Measurements from ENCODE around the gene MPDU1.
A peak's percentile ranks its signal among the peaks of the same experiment; 100 is the strongest.

Gene MPDU1

DNA sequence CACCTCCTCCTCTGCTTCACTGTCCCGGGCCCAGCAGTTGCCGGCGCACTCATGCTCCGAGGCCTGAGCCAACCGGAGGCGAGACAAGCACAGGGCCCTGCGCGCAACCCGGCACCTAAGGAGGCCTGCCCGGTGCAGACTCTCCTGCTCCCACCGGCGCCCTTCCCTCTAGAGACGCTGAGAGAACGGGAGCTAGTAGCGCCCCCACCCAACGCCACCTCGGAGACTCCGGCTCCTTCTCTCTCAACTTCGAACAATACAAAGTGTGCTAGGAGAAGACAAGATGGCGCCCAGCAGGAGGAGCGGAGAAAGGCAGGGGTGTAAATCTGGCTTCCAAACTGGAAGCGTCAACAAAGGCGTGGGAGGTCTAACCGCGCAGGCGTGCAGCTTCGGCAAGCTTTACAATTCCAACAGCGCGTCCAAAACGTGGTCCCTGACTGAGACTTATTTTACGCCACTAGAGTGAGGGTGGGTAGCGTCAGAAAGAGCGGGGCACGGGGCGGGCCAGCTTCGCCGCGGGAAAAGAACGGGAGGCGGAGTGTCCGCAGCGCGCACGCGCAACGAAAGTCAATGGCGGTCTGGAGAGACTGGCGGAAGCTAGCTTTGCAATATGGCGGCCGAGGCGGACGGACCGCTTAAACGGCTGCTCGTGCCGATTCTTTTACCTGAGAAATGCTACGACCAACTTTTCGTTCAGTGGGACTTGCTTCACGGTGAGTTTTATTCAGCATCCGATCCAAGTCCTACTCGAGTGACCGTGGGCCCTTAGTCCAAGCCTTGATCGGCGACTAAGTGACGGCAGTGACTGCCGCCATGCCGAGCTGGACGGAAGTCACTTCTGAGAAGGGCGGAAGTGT lies at the start of gene MPDU1:
Gene MPDU1, plus strand, starts transcription at position 600 of the 857 bp plus-strand sequence. Its CDS starts 11 bp downstream, at position 611.
- peak within 1 kb of the TSS; percentile 81 for H3K4me3 ChIP-seq (ENCODE audit: low read depth, low read length)
- POLR2A ChIA-PET: interaction anchor here (0.6 to 3.6 kb wide), 6 partner anchors 9 to 103 kb away, joined by 4 to 45 read pairs (median 6); partner anchors contain the start of genes POLR2A, TP53 and WRAP53
- DNase-seq (ENCODE audit: low read depth, low spot score): peak; percentile 73
- CTCF ChIA-PET: interaction anchor here (1.0 to 5.1 kb wide), 4 partner anchors 23 to 303 kb away, joined by 3 to 57 read pairs (median 19); partner anchors contain the start of genes SENP3, TP53 and WRAP53
- TF ChIP-seq, protein P1, sequence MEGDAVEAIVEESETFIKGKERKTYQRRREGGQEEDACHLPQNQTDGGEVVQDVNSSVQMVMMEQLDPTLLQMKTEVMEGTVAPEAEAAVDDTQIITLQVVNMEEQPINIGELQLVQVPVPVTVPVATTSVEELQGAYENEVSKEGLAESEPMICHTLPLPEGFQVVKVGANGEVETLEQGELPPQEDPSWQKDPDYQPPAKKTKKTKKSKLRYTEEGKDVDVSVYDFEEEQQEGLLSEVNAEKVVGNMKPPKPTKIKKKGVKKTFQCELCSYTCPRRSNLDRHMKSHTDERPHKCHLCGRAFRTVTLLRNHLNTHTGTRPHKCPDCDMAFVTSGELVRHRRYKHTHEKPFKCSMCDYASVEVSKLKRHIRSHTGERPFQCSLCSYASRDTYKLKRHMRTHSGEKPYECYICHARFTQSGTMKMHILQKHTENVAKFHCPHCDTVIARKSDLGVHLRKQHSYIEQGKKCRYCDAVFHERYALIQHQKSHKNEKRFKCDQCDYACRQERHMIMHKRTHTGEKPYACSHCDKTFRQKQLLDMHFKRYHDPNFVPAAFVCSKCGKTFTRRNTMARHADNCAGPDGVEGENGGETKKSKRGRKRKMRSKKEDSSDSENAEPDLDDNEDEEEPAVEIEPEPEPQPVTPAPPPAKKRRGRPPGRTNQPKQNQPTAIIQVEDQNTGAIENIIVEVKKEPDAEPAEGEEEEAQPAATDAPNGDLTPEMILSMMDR (IDR thresholded peaks at IDR 0.05; ENCODE audit: insufficient read depth, low read length, missing control alignments): no peak

DNA sequence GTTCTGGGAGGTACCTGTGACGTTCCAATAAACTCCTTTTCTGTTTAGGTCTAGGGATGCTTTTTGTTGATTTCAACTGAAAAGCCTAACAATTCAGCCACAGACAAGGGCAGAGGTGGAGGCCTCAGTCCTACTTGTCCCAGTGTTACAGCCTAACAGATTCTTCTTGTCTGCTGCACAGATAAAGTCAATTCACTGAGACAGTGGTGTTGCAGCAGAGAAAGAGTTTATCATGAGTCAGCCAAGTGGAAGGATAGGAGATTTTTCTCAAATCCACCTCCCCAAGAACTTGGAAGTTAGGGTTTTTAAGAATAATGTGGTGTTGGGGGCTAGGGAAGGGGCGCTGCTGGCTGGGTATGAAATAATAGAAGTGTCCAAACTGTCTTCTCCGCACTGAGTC lies 45.6 kb upstream of the MPDU1 start:
- H3K4me3 ChIP-seq (ENCODE audit: low read depth, low read length): no peak overlapping the region
- ChIA-PET POLR2A (no interaction called here), CTCF (interaction anchor here (1.5 to 2.3 kb wide), 2 partner anchors 23 to 24 kb away, joined by 4 to 16 read pairs; partner anchors contain the start of gene SENP3)
- DNase-seq (ENCODE audit: low read depth, low spot score): no peak
- TF ChIP-seq, protein P1 (IDR thresholded peaks at IDR 0.05; ENCODE audit: insufficient read depth, low read length, missing control alignments): no peak

DNA sequence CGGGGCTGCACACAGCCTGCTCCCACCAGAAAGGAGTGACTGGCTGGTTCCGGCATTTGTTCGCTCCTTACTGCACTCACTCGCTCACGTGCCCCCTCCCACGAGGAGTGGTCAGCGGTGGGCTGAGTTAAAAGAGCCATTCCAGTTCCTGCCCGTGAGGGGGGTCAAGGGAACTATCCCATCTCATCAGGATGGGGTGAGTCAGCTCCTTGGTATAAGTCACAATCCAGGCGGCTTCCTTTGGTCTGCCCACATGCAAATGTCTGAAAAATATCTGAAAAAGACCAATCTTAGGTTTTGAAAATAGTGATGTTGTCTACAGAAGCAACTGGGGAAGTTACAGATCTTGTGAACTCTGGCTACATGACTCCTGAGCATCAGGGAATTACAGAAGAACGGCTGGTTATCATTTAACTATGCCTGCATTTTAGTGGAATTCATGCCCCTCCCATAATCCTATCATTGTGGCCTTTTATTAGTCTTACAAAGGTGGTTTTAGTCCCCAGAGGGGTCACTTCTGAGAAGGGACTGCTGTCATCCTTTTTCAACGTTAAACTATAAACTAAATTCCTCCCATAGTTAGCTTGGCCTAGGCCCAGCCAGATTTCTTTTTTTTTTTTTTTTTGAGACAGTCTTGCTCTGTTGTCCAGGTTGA lies 44.6 kb upstream of the MPDU1 start:
- H3K4me3 ChIP-seq (ENCODE audit: low read depth, low read length): no peak overlapping the region
- TF ChIP-seq, protein P1 (IDR thresholded peaks at IDR 0.05; ENCODE audit: insufficient read depth, low read length, missing control alignments): no peak
- no peak for DNase-seq (ENCODE audit: low read depth, low spot score)
- ChIA-PET POLR2A (interaction anchor here (0.7 kb wide), 1 partner anchor 77 kb away, joined by 3 read pairs; no protein-coding TSS in a partner anchor), CTCF (interaction anchor here (1.1 to 2.3 kb wide), 3 partner anchors 22 to 25 kb away, joined by 4 to 16 read pairs (median 6); partner anchors contain the start of gene SENP3)

DNA sequence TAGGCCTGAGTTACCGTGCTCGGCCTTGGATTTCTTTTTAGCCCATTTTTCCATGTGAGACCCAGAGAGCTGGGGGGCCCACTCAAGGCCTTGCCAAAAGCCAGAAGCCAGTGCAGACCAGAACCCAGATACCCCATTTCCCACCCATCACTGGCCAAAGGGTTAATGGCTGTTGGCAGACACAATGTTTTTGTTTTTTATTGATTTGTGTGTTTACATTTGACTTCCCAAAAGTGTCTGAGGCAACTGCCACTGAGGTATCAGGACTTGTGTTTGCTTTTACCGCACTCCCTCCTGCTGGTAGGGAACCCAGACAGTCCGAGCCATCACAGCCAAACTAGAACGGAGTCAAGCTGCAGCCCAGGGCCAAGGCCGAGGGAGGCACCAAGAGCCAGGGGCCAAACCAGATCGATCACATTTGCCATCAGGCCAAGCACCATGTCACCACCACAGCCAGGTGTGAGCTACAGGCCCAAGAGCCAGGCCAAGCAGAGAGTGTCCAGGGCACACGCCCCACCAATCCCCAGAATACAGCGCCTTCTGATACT lies 42.5 kb upstream of the MPDU1 start:
- no peak for DNase-seq (ENCODE audit: low read depth, low spot score)
- ChIA-PET CTCF (interaction anchor here (1.3 to 13.4 kb wide), 2 partner anchors 20 to 27 kb away, joined by 6 to 77 read pairs; no protein-coding TSS in a partner anchor), POLR2A (no interaction called here)
- H3K4me3 ChIP-seq (ENCODE audit: low read depth, low read length): no peak overlapping the region
- TF ChIP-seq, protein P1 (IDR thresholded peaks at IDR 0.05; ENCODE audit: insufficient read depth, low read length, missing control alignments): no peak

DNA sequence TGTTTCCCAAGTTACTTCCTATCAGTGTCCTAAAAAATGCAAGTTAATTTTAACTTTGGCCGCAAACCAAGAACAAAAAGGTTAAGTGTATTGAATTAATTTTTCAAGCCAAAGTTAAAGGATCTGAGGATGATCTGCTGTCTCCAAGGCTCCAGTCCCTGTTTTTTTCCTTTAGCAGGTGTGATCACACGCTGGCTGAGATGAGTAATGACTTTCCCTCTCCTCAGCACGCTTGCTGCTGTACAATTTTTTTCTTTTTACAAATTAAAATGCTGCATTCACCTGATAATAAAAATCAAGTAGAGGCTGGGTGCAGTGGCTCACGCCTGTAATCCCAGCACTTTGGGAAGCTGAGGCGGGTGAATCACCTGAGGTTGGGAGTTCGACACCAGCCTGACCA lies 38.7 kb upstream of the MPDU1 start:
- H3K4me3 ChIP-seq (ENCODE audit: low read depth, low read length): no peak overlapping the region
- POLR2A ChIA-PET: no interaction called here
- TF ChIP-seq, protein P1 (IDR thresholded peaks at IDR 0.05; ENCODE audit: insufficient read depth, low read length, missing control alignments): no peak
- DNase-seq (ENCODE audit: low read depth, low spot score): no peak
- CTCF ChIA-PET: interaction anchor here (10.5 to 13.4 kb wide), 2 partner anchors 16 to 31 kb away, joined by 77 to 115 read pairs; partner anchors contain the start of gene SENP3
